Measurements from ENCODE around the gene ZNF618.

GRCh38 chr9:113906411-113907110 lies 30.5 kb downstream of the ZNF618 start:
- TF ChIP-seq CTCF (optimal IDR thresholded peaks at IDR 0.05 in 1 of 3, IDR thresholded peaks at IDR 0.05 in 1 of 3, conservative IDR thresholded peaks at IDR 0.05 in 1 of 3; ENCODE audit: extremely low read depth in 1 of 3, insufficient read depth in 2 of 3, low read length in 3 of 3) (no peak), EZH2 (IDR thresholded peaks at IDR 0.05; ENCODE audit: low read length) (no peak)
